CD4-positive, alpha-beta T cell treated with Interleukin-1 beta for 1 hour (primary cell): ENCODE data around the gene PHLDA2.

ENCODE experiments used
- DNase-seq, 2 donors: peaks; one replicate each; pipeline ENCODE4 v3.0.0-alpha.2; 2020 to 2022

Gene PHLDA2

GRCh38 chr11:2928605-2929530 is at the start of gene PHLDA2:
PHLDA2 (minus strand) TSS chr11:2929420; CDS start chr11:2929364, 56 bp downstream.
- DNase-seq: peak; percentile 62 to 67

- DNase-seq: no peak
These were observed 47.9 kb upstream of the PHLDA2 start for GRCh38 chr11:2977113-2977512.

GRCh38 chr11:2976294-2977063 is 47.3 kb upstream of the PHLDA2 start:
- DNase-seq: no peak

- DNase-seq: peak; percentile 58 to 62
These were observed 46.4 kb upstream of the PHLDA2 start for GRCh38 chr11:2975594-2975993.

- DNase-seq: no peak
These were observed 45.1 kb upstream of the PHLDA2 start for GRCh38 chr11:2974272-2974671.

GRCh38 chr11:2968341-2968900 is 39.2 kb upstream of the PHLDA2 start:
- no peak for DNase-seq

GRCh38 chr11:2964782-2965181 is 35.6 kb upstream of the PHLDA2 start:
- no peak for DNase-seq

GRCh38 chr11:2963761-2964160 is 34.5 kb upstream of the PHLDA2 start:
- DNase-seq: no peak

GRCh38 chr11:2963112-2963754 is 34.0 kb upstream of the PHLDA2 start:
- no peak for DNase-seq

GRCh38 chr11:2961080-2961479 is 31.9 kb upstream of the PHLDA2 start:
- no peak for DNase-seq

- no peak for DNase-seq
These were observed 30.9 kb upstream of the PHLDA2 start for GRCh38 chr11:2960139-2960538.

- DNase-seq: no peak
These were observed 29.0 kb upstream of the PHLDA2 start for GRCh38 chr11:2958251-2958650.

GRCh38 chr11:2955906-2956476 is 26.8 kb upstream of the PHLDA2 start:
- DNase-seq: no peak

GRCh38 chr11:2954263-2954662 is 25.0 kb upstream of the PHLDA2 start:
- no peak for DNase-seq

GRCh38 chr11:2952290-2952689 is 23.1 kb upstream of the PHLDA2 start:
- DNase-seq: no peak

- DNase-seq: no peak
These were observed 22.3 kb upstream of the PHLDA2 start for GRCh38 chr11:2951231-2952110.

GRCh38 chr11:2950825-2951224 is 21.6 kb upstream of the PHLDA2 start:
- DNase-seq: no peak

GRCh38 chr11:2949920-2950319 is 20.7 kb upstream of the PHLDA2 start:
- no peak for DNase-seq

GRCh38 chr11:2947744-2948143 is 18.5 kb upstream of the PHLDA2 start:
- DNase-seq: no peak

GRCh38 chr11:2945757-2946287 is 16.6 kb upstream of the PHLDA2 start:
- no peak for DNase-seq

GRCh38 chr11:2945031-2945756 is 16.0 kb upstream of the PHLDA2 start:
- peak; percentile 33 to 63 for DNase-seq
